Measurements from ENCODE around the gene CAPN2. TPM values are rescaled to one million over a fixed set of nuclear protein-coding genes. Genes with fewer than 3 reads are reported as not detected.

The CAPN2 gene
- total RNA-seq, 4 donors from 2014 or later, result 33.6 to 87.6 (median 44.0) TPM

- H3K9me3 ChIP-seq, result no peaks in the 10 kb centered on the region
- no peaks in the 10 kb centered on the region for H3K27me3 ChIP-seq
- no peak for TF ChIP-seq CTCF (IDR thresholded peaks at IDR 0.05)
- peaks cover 60% of the 10 kb centered on the region for H3K4me1 ChIP-seq
- DNase-seq (ENCODE audit: low spot score in 2 of 2), result no peak
- H3K27ac ChIP-seq, result no peak overlapping the region
- no peak overlapping the region for H3K4me3 ChIP-seq
- no peaks in the 10 kb centered on the region for H3K36me3 ChIP-seq
- WGBS, result 91% methylated on average over 12 of the region's 12 CpGs
These were observed 1.9 kb upstream of the CAPN2 start for GRCh38 chr1:223710179-223711133.

DNA sequence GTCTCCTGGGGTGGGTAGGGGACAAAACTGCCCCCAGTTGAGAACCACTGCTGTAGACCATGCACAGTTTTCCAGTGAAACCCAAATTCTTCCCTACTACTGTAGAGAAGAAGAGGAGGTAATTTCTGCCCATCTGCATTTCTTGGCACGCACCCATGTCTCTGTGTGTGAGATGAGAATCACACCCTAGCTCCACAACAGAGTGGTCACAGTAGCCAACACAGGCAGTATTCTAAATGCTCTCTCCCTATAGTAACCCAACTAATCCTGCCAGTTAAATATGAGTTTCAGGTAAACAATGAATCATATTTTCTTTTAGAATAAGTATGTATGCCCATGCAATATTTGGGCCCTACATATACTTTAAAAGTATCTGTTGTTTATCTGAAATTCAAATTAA is 1.2 kb upstream of the CAPN2 start:
- Histone ChIP-seq H3K27me3 (no peaks in the 10 kb centered on the region), H3K4me1 (peaks cover 61% of the 10 kb centered on the region), H3K27ac (no peak overlapping the region), H3K9me3 (no peaks in the 10 kb centered on the region), H3K36me3 (no peaks in the 10 kb centered on the region), H3K4me3 (no peak overlapping the region)
- 65% methylated on average over 1 of the region's 1 CpG for whole genome bisulfite sequencing
- no peak for DNase-seq (ENCODE audit: low spot score in 2 of 2)
- no peak for TF ChIP-seq EP300 (IDR thresholded peaks at IDR 0.05)
- no peak for TF ChIP-seq POLR2AphosphoS5 (IDR thresholded peaks at IDR 0.05)
- TF ChIP-seq POLR2A (IDR thresholded peaks at IDR 0.05), result no peak
- TF ChIP-seq CTCF (IDR thresholded peaks at IDR 0.05), result no peak

- H3K4me1 ChIP-seq, result peaks cover 61% of the 10 kb centered on the region
- H3K27ac ChIP-seq, result peak overlapping the region; percentile 91
- DNase-seq (ENCODE audit: low spot score in 2 of 2), result no peak
- no peaks in the 10 kb centered on the region for H3K9me3 ChIP-seq
- H3K4me3 ChIP-seq, result peak overlapping the region; percentile 60
- no peaks in the 10 kb centered on the region for H3K27me3 ChIP-seq
- no peaks in the 10 kb centered on the region for H3K36me3 ChIP-seq
- WGBS, result 71% methylated on average over 15 of the region's 15 CpGs
- no peak for TF ChIP-seq EP300 (IDR thresholded peaks at IDR 0.05)
- no peak for TF ChIP-seq CTCF (IDR thresholded peaks at IDR 0.05)
- no peak for TF ChIP-seq POLR2AphosphoS5 (IDR thresholded peaks at IDR 0.05)
- TF ChIP-seq POLR2A (IDR thresholded peaks at IDR 0.05), result no peak
These were observed 569 bp upstream of the CAPN2 start for GRCh38 chr1:223711747-223712193.

DNA sequence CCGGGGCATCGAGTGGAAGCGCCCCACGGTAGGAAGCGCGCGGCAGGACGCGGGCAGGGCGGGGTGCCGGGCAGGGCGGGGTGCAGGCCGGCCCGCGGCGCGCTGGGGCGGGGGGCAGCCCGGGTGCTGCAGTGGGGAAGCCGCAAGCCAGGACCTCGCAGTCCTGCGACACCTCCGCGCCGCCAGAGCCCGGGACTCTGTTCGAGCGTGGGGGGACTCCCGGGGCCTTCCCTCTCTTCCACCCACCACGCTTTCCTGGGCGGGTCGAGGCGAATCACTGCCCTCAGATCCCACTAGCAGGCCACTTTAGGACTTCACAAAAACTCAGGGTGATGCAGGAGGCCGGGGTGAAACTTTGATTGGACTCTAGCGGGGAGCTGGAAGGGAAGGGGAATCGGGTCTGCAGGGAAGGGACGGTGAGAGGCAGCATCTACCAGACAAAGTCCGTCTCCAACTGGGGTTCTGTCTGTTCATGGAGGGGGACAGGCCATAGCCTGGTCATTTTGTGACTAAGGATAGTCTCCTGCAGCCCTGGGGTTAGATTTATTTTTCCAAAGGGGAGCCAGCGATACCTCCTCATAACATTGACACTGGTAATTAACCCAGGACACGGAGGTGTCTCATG is 623 bp downstream of the CAPN2 start:
- no peak for DNase-seq (ENCODE audit: low spot score in 2 of 2)
- 3% methylated on average over 24 of the region's 40 CpGs for WGBS
- TF ChIP-seq POLR2AphosphoS5 (IDR thresholded peaks at IDR 0.05), result no peak
- no peak for TF ChIP-seq CTCF (IDR thresholded peaks at IDR 0.05)
- TF ChIP-seq EP300 (IDR thresholded peaks at IDR 0.05), result no peak
- no peak for TF ChIP-seq POLR2A (IDR thresholded peaks at IDR 0.05)
- Histone ChIP-seq H3K4me1 (peaks cover 60% of the 10 kb centered on the region), H3K27ac (peak overlapping the region; percentile 91), H3K27me3 (no peaks in the 10 kb centered on the region), H3K9me3 (no peaks in the 10 kb centered on the region), H3K4me3 (peak overlapping the region; percentile 60), H3K36me3 (peaks cover 4% of the 10 kb centered on the region)

Measured in suprapubic skin (tissue), 4 donors.